Endothelial cell of umbilical vein (primary cell): ENCODE measurements around the gene TCERG1L. TPM values are rescaled to one million over a fixed set of nuclear protein-coding genes. Genes with fewer than 3 reads are reported as not detected.

Source experiments
- BruUV-seq: library from RNA; stranded (reverse); fragments of 400-500 nt; replicated peaks from 2 replicates; lab custom pipeline; 2021; lab: Mats Ljungman, UMichigan
- CTCF ChIA-PET: fragments of 300-600, 350-600 bp; sonication (Branson Sonifier 250); formaldehyde crosslinking; loops from one replicate; lab custom pipeline; 2021; ENCODE audit warnings: antibody characterized with exemption, inconsistent platforms; lab: Charles Lee
- POLR2A ChIA-PET: fragments of 300-600, 350-600 bp; sonication (Branson Sonifier 250); formaldehyde crosslinking; loops from one replicate; lab custom pipeline; 2021; ENCODE audit warnings: antibody characterized with exemption, inconsistent platforms; lab: Charles Lee
- DNase-seq: peaks from one replicate; pipeline ENCODE4 v3.0.0-alpha.2; 2011; ENCODE audit warnings: low read depth, low spot score
- FAIRE-seq: peaks from 2 replicates; lab custom pipeline; 2011; peaks lifted over from hg19 to GRCh38; lab: Jason Lieb, UNC
- H2AFZ ChIP-seq: 2 replicates; pipeline ENCODE4 v1.6.0; 2012; ENCODE audit warnings: low read depth, low read length, control low read depth, inconsistent platforms
- H3K27ac ChIP-seq: 2 replicates; pipeline ENCODE4 v1.5.1; 2011; ENCODE audit warnings: low read depth, mild to moderate bottlenecking, control low read depth, low read length, moderate library complexity; ENCODE audit not compliant: insufficient read depth
- H3K27me3 ChIP-seq, 2 experiments: 2 replicates each; pipeline versions ENCODE4 v1.6.0 to v1.6.1; 2011; ENCODE audit warnings: low read length in 2 of 2, mixed read lengths in 1 of 2; ENCODE audit not compliant: control insufficient read depth in 2 of 2, insufficient read depth in 2 of 2
- H3K36me3 ChIP-seq, 2 experiments: 2 replicates in 1 of 2; 3 replicates in 1 of 2; pipeline ENCODE4 v1.5.1; 2011; ENCODE audit warnings: low read length in 2 of 2, mild to moderate bottlenecking in 1 of 2, moderate library complexity in 1 of 2; ENCODE audit not compliant: control insufficient read depth in 2 of 2, insufficient read depth in 2 of 2; ENCODE audit errors: extremely low read depth in 1 of 2
- H3K4me1 ChIP-seq: 3 replicates; pipeline ENCODE4 v1.5.1; 2011; ENCODE audit warnings: mild to moderate bottlenecking, low read length; ENCODE audit not compliant: control insufficient read depth, insufficient read depth; ENCODE audit errors: extremely low read depth
- H3K4me2 ChIP-seq: 2 replicates; pipeline ENCODE4 v1.6.1; 2011; ENCODE audit warnings: low read length, control low read depth, mixed read lengths; ENCODE audit not compliant: insufficient read depth
- H3K4me3 ChIP-seq, 3 experiments: fragments of 200-600 bp in 1 of 3; sonication (generic), shearing (Covaris generic) in 1 of 3; replicated peaks in 1 of 3; 2 replicates each; pipeline ENCODE4 v1.5.1; 2011 to 2016; ENCODE audit warnings: control low read depth in 3 of 3, low read length in 3 of 3, mild to moderate bottlenecking in 2 of 3, inconsistent platforms in 1 of 3, low read depth in 1 of 3, moderate library complexity in 1 of 3; ENCODE audit not compliant: insufficient read depth in 1 of 3
- H3K79me2 ChIP-seq: 2 replicates; pipeline ENCODE4 v1.6.0; 2012; ENCODE audit warnings: low read length, inconsistent platforms; ENCODE audit not compliant: control insufficient read depth, insufficient read depth
- H3K9ac ChIP-seq: replicated peaks from 2 replicates; pipeline ENCODE3; 2011; ENCODE audit warnings: low read length, control low read depth; ENCODE audit not compliant: insufficient read depth; ENCODE audit errors: extremely low read depth
- H3K9me1 ChIP-seq: replicated peaks from 3 replicates; pipeline ENCODE4 v1.6.0; 2011; ENCODE audit warnings: mild to moderate bottlenecking, low read length; ENCODE audit not compliant: control insufficient read depth, insufficient read depth; ENCODE audit errors: extremely low read depth
- H3K9me3 ChIP-seq: replicated peaks from 2 replicates; pipeline ENCODE4 v1.5.1; 2012; ENCODE audit warnings: low read length, inconsistent platforms; ENCODE audit not compliant: control insufficient read depth, insufficient read depth
- H4K20me1 ChIP-seq: replicated peaks from 2 replicates; pipeline ENCODE3; 2011; ENCODE audit warnings: mild to moderate bottlenecking, low read length; ENCODE audit not compliant: control insufficient read depth, insufficient read depth; ENCODE audit errors: extremely low read depth
- EZH2 ChIP-seq: IDR thresholded peaks from 2 replicates; pipeline ENCODE4 v1.6.1; 2012; ENCODE audit warnings: borderline replicate concordance, low read depth, mild to moderate bottlenecking, moderate library complexity, low read length, inconsistent platforms; ENCODE audit not compliant: severe bottlenecking
- FOS ChIP-seq: IDR thresholded peaks from 2 replicates; pipeline ENCODE4 v1.6.1; 2011; ENCODE audit warnings: mild to moderate bottlenecking, low read length, moderate library complexity, borderline replicate concordance; ENCODE audit not compliant: insufficient read depth
- GATA2 ChIP-seq: IDR thresholded peaks from 2 replicates; pipeline ENCODE4 v1.7.0; 2011; ENCODE audit warnings: low read depth, mild to moderate bottlenecking, moderate library complexity, mixed read lengths, low read length; ENCODE audit not compliant: insufficient read length, insufficient read depth
- JUN ChIP-seq: IDR thresholded peaks from 2 replicates; pipeline ENCODE4 v1.6.1; 2011; ENCODE audit warnings: borderline replicate concordance, low read depth; ENCODE audit not compliant: insufficient read length, insufficient read depth
- MYC ChIP-seq: IDR thresholded peaks from one replicate; pipeline ENCODE4 v1.6.1; 2011; ENCODE audit warnings: mild to moderate bottlenecking, low read depth, low read length
- POLR2A ChIP-seq: IDR thresholded peaks from 2 replicates; pipeline ENCODE4 v1.6.1; 2012; ENCODE audit warnings: low read depth, mild to moderate bottlenecking, control low read depth, low read length
- POLR2AphosphoS5 ChIP-seq: IDR thresholded peaks from 2 replicates; pipeline ENCODE4 v1.6.1; 2012; ENCODE audit warnings: low read depth, mild to moderate bottlenecking, control low read depth, low read length, moderate library complexity; ENCODE audit not compliant: insufficient read depth
- dilution Hi-C: fragments of 300-500 bp; cut with MboI; formaldehyde crosslinking; loops from one replicate; pipeline ENCODE4 v1.15.0; 2019; ENCODE audit warnings: low sequenced_read_pairs; ENCODE audit not compliant: extremely low pct_ligation_motif_present
- intact Hi-C: fragments of 100-400 bp; cut with micrococcal nuclease; formaldehyde crosslinking; loops from one replicate; pipeline ENCODE4 v1.10.0; 2022
- polyA plus RNA-seq, 4 experiments: library from polyadenylated mRNA; depleted of rRNA in 3 of 4; stranded (reverse) in 3 of 4; unstranded in 1 of 4; fragments of >200 nt; gene quantifications; 2 replicates each; pipeline versions ENCODE4 v1.2.1 to v1.2.3, GENCODE V29; 2011 to 2012; ENCODE audit warnings: missing spikeins in 1 of 4
- total RNA-seq: library from RNA; stranded (reverse); gene quantifications from 2 replicates; pipeline ENCODE4 v1.2.3, GENCODE V29; 2021
- TF ChIP-seq, protein P1 (sequence below), 2 donors: IDR thresholded peaks; 1 replicate in 1 of 2; 2 replicates in 1 of 2; pipeline ENCODE4 v1.5.1; 2011; ENCODE audit warnings: low read length in 2 of 2, mild to moderate bottlenecking in 2 of 2, moderate library complexity in 2 of 2, control low read depth in 1 of 2, inconsistent platforms in 1 of 2, low read depth in 1 of 2; ENCODE audit not compliant: insufficient read depth in 1 of 2; ENCODE audit errors: extremely low read depth in 1 of 2
- TF ChIP-seq, protein P2 (sequence below): IDR thresholded peaks from 2 replicates; pipeline ENCODE4 v1.6.1; 2011; ENCODE audit not compliant: insufficient read depth, insufficient read length

The TCERG1L gene
- total and polyA plus RNA-seq, 2 donors (not counting 3 experiments of a cell fraction or from before 2014, with no cell fraction given), result not detected

DNA sequence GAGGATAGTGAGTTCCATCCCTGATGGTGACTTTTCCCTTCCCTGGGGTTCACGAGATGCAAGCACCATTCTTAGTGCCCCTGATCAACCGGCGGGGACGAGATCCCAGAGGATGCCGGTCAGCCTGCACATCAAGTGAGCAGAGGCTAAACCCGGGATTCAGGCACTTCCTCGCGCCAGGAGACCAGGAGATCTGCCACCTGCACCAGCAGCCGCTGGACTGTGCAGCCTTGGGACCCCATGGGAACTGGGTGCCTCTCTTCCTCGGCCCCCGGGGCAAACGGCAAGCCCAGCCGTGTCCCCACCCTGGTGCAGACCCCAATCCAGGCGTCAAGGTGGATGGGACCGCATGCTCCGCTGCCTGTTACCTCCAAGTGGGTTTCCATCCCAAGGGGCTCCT, 88.5 kb downstream of the TCERG1L start:
- no peaks in the 10 kb centered on the region for H3K27me3 ChIP-seq
- POLR2A ChIA-PET, result no interaction called here
- H3K9me1 ChIP-seq, result no peaks in the 10 kb centered on the region
- FAIRE-seq, result no peak
- H3K9me3 ChIP-seq, result peaks cover 16% of the 10 kb centered on the region
- no peak overlapping the region for H3K4me3 ChIP-seq
- no peak overlapping the region for H3K27ac ChIP-seq
- H3K9ac ChIP-seq, result no peak overlapping the region
- CTCF ChIA-PET, result no interaction called here
- no peaks in the 10 kb centered on the region for H3K79me2 ChIP-seq
- H3K4me1 ChIP-seq, result no peaks in the 10 kb centered on the region
- no peak overlapping the region for H2AFZ ChIP-seq
- intact Hi-C loops, result no loop called here
- H3K4me2 ChIP-seq, result no peak overlapping the region
- H4K20me1 ChIP-seq, result no peaks in the 10 kb centered on the region
- no peak for DNase-seq
- dilution Hi-C loops, result no loop called here
- TF ChIP-seq GATA2, result no peak
- TF ChIP-seq POLR2AphosphoS5, result no peak
- TF ChIP-seq, protein P1, sequence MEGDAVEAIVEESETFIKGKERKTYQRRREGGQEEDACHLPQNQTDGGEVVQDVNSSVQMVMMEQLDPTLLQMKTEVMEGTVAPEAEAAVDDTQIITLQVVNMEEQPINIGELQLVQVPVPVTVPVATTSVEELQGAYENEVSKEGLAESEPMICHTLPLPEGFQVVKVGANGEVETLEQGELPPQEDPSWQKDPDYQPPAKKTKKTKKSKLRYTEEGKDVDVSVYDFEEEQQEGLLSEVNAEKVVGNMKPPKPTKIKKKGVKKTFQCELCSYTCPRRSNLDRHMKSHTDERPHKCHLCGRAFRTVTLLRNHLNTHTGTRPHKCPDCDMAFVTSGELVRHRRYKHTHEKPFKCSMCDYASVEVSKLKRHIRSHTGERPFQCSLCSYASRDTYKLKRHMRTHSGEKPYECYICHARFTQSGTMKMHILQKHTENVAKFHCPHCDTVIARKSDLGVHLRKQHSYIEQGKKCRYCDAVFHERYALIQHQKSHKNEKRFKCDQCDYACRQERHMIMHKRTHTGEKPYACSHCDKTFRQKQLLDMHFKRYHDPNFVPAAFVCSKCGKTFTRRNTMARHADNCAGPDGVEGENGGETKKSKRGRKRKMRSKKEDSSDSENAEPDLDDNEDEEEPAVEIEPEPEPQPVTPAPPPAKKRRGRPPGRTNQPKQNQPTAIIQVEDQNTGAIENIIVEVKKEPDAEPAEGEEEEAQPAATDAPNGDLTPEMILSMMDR (IDR thresholded peaks at IDR 0.05; ENCODE audit: extremely low read depth in 1 of 2, insufficient read depth in 1 of 2, low read depth in 1 of 2, low read length in 2 of 2), result no peak
- no peak for TF ChIP-seq MYC
- no peak for TF ChIP-seq EZH2
- TF ChIP-seq, protein P2, sequence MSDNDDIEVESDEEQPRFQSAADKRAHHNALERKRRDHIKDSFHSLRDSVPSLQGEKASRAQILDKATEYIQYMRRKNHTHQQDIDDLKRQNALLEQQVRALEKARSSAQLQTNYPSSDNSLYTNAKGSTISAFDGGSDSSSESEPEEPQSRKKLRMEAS, result no peak
- no peak for TF ChIP-seq JUN
- TF ChIP-seq POLR2A, result no peak
- TF ChIP-seq FOS, result no peak
- H3K36me3 ChIP-seq, result no peaks in the 10 kb centered on the region
- no TSS peak for BruUV-seq
